CD4-positive, alpha-beta T cell treated with Interleukin-10 for 1 hour (primary cell): Measurements from ENCODE around the gene CYP4A22.
"Not testable (repeated sequence)": the region's sequence is repeated elsewhere in the genome, so short reads cannot be mapped to it uniquely, and the experiment has no call there.

ENCODE experiments used
- DNase-seq: peaks from one replicate; pipeline ENCODE4 v3.0.0-alpha.2; 2020

CYP4A22 gene

GRCh38 chr1:47137198-47137597, at the start of gene CYP4A22:
TSS of gene CYP4A22 (plus strand) at chr1:47137441. CDS start at chr1:47137486, 45 bp downstream.
- DNase-seq: no peak

GRCh38 chr1:47089356-47089755, 47.9 kb upstream of the CYP4A22 start:
- DNase-seq: peak; percentile 34

GRCh38 chr1:47091476-47091875, 45.8 kb upstream of the CYP4A22 start:
- not testable (repeated sequence) for DNase-seq

- DNase-seq: no peak
Measured at GRCh38 chr1:47104816-47105215, 32.4 kb upstream of the CYP4A22 start.

GRCh38 chr1:47106792-47107191, 30.4 kb upstream of the CYP4A22 start:
- no peak for DNase-seq

- DNase-seq: not testable (repeated sequence)
Measured at GRCh38 chr1:47107851-47108574, 29.2 kb upstream of the CYP4A22 start.

- DNase-seq: not testable (repeated sequence)
Measured at GRCh38 chr1:47109482-47109881, 27.8 kb upstream of the CYP4A22 start.

GRCh38 chr1:47113178-47113577, 24.1 kb upstream of the CYP4A22 start:
- no peak for DNase-seq

GRCh38 chr1:47121039-47121438, 16.2 kb upstream of the CYP4A22 start:
- not testable (repeated sequence) for DNase-seq

GRCh38 chr1:47124834-47125233, 12.4 kb upstream of the CYP4A22 start:
- DNase-seq: not testable (repeated sequence)

- DNase-seq: not testable (repeated sequence)
Measured at GRCh38 chr1:47126997-47127396, 10.2 kb upstream of the CYP4A22 start.

- no peak for DNase-seq
Measured at GRCh38 chr1:47128221-47128620, 9.0 kb upstream of the CYP4A22 start.

- DNase-seq: not testable (repeated sequence)
Measured at GRCh38 chr1:47128854-47129253, 8.4 kb upstream of the CYP4A22 start.

- DNase-seq: not testable (repeated sequence)
Measured at GRCh38 chr1:47129489-47130230, 7.6 kb upstream of the CYP4A22 start.

GRCh38 chr1:47132665-47133064, 4.6 kb upstream of the CYP4A22 start:
- DNase-seq: not testable (repeated sequence)

GRCh38 chr1:47137925-47138615, 829 bp downstream of the CYP4A22 start:
- no peak for DNase-seq

GRCh38 chr1:47140358-47140757, 3.1 kb downstream of the CYP4A22 start:
- not testable (repeated sequence) for DNase-seq

GRCh38 chr1:47143654-47144053, 6.4 kb downstream of the CYP4A22 start:
- not testable (repeated sequence) for DNase-seq

- not testable (repeated sequence) for DNase-seq
Measured at GRCh38 chr1:47146495-47146894, 9.3 kb downstream of the CYP4A22 start.

- no peak for DNase-seq
Measured at GRCh38 chr1:47147047-47147785, 10.0 kb downstream of the CYP4A22 start.

- DNase-seq: not testable (repeated sequence)
Measured at GRCh38 chr1:47149162-47149561, 11.9 kb downstream of the CYP4A22 start.

GRCh38 chr1:47156457-47156856, 19.2 kb downstream of the CYP4A22 start:
- DNase-seq: not testable (repeated sequence)

GRCh38 chr1:47157957-47158356, 20.7 kb downstream of the CYP4A22 start:
- not testable (repeated sequence) for DNase-seq
